Measurements from ENCODE around the gene GPSM1. TPM values are rescaled to one million over a fixed set of nuclear protein-coding genes. Genes with fewer than 3 reads are reported as not detected.

Gene GPSM1
- total and polyA plus RNA-seq, 7 donors, result 0.34 to 2.3 (median 1.3) TPM

DNA sequence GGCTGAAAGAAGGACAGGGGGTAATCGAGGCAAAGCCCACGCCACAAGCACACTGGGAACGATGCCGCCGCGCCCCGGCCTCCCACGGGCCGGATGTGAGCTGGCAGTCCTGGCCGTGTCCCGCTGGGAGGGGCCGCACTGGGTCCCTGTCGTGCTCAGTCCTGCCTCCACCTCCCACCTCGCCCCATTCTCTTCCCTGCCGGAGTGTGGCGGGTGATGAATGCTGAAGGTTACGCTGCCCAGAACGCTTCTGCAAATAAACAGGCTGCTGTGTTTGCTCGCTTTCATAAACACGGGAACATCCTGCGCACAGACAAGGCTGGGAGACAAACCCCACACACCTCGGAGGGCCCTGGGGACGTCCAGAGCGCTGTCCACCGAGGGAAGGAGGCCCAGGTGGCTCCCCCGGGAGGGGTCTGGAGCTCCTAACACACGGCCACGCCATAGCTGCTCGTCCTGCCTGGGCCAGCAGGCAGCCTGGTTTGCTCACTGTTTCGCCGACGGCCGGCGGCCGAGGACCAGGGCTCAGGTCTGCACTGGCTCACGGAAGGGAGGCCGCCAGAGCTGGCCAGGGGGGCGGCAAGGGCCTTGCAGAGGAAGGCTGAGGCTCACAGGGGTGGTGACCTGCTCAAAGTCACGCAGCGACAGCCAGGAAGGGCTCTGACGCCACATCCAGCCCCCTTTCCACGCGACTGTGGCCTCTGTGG is 33.9 kb downstream of the GPSM1 start:
- Histone ChIP-seq H3K27me3 (ENCODE audit: insufficient read depth in 3 of 3, low read length in 2 of 3) (no peaks in the 10 kb centered on the region), H3K27ac (no peak overlapping the region), H3K4me3 (no peak overlapping the region), H3K36me3 (ENCODE audit: insufficient read depth in 1 of 2, low read depth in 1 of 2) (peaks cover 0 to 6% of the 10 kb centered on the region in 2 donors), H3K4me1 (peaks cover 12% of the 10 kb centered on the region), H3K9me3 (no peaks in the 10 kb centered on the region)
- TF ChIP-seq CTCF (IDR thresholded peaks at IDR 0.05), result no peak
- 80 to 86% (median 84%) methylated on average over 42 to 43 of the region's 43 CpGs for WGBS, 3 donors
- DNase-seq, result no peak
- intact Hi-C loops (cut with DNase I), result no loop called here
- no peak for ATAC-seq

GRCh38 chr9:136361754-136362449 is 34.6 kb downstream of the GPSM1 start:
- ATAC-seq (no peak), DNase-seq (no peak)
- Histone ChIP-seq H3K9me3 (no peaks in the 10 kb centered on the region), H3K4me3 (no peak overlapping the region), H3K36me3 (ENCODE audit: insufficient read depth in 1 of 2, low read depth in 1 of 2) (peaks cover 0 to 6% of the 10 kb centered on the region in 2 donors), H3K27ac (no peak overlapping the region), H3K27me3 (ENCODE audit: insufficient read depth in 3 of 3, low read length in 2 of 3) (no peaks in the 10 kb centered on the region), H3K4me1 (peaks cover 12% of the 10 kb centered on the region)
- intact Hi-C loops (cut with DNase I), result no loop called here
- TF ChIP-seq CTCF (IDR thresholded peaks at IDR 0.05), result no peak
- WGBS, 3 donors, result 81 to 84% (median 84%) methylated on average over 26 of the region's 26 CpGs

DNA sequence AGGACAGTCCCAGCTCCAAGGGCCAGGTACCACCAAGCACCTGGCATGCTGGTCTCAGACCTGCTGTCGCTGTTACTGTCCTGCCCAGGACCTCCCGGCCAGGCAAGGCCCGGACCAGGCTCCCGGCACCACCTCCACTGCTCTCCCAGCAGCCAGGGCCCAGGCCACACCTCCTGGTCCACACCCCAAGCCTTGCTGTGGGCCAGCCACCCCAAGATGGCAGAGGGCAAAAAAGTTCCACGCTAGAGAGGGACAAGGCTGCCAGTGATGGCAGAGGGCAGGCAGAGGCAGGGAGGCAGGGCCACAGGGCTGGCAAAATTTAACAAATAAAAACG is 35.1 kb downstream of the GPSM1 start:
- WGBS, 3 donors, result 81 to 94% (median 89%) methylated on average over 6 of the region's 6 CpGs
- Histone ChIP-seq H3K36me3 (ENCODE audit: insufficient read depth in 1 of 2, low read depth in 1 of 2) (peaks cover 0 to 6% of the 10 kb centered on the region in 2 donors), H3K27ac (peak overlapping the region; percentile 23), H3K27me3 (ENCODE audit: insufficient read depth in 3 of 3, low read length in 2 of 3) (no peaks in the 10 kb centered on the region), H3K9me3 (no peaks in the 10 kb centered on the region), H3K4me3 (no peak overlapping the region), H3K4me1 (peaks cover 12% of the 10 kb centered on the region)
- DNase-seq, result no peak
- TF ChIP-seq CTCF (IDR thresholded peaks at IDR 0.05), result no peak
- ATAC-seq, result no peak
- intact Hi-C loops (cut with DNase I), result no loop called here

DNA sequence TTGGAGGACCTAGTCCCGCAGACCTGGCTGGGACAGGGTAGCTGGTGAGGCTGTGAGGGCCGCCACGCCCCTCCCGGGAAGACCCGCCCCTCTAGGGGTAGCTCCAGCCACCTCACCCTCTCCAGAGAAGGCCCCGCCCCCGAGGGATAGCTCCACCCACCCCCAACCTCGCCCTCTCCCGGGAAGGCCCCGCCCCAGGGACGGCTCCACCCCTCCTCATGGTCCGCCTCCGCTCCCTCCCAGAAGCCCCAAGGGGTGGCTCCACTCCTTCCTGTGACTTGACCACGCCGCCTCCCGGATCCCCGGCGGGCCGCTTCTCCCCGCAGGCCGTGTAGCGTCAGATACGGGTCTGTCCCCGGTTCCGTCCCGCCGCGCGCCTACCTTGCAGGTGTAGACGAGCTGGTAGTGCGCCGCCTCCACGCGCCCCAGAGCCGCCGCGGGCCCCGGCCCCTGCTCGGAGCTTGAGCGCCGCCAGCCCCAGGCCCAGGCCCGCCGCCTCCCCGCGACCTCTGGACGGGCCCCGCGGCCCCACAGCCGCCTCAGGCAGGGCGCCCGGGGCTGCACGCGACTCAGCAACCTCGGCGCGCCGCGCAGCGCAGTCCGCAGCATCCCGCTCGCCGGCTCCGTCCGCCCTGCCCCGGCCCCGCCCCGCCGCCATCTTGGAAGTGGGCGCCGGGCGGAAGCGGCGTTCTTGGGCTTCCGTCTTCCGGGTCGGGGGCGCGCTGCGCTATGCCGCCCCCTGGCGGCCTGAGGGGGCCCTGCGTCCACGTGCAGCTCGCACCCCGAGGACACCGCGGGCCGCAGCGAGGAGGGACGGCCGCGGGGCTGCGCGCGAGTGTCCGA is 36.0 kb downstream of the GPSM1 start, which contains the start of gene DNLZ:
Gene DNLZ, minus strand, starts transcription at position 639 of the 843 bp plus-strand sequence. Its CDS starts 30 bp downstream, at position 609.
- Histone ChIP-seq H3K9me3 (no peaks in the 10 kb centered on the region), H3K27me3 (ENCODE audit: insufficient read depth in 3 of 3, low read length in 2 of 3) (peaks cover 0 to 4% (median 0%) of the 10 kb centered on the region in 3 donors), H3K4me3 (peak within 1 kb of the TSS; percentile 93), H3K4me1 (peaks cover 12% of the 10 kb centered on the region), H3K27ac (peak within 1 kb of the TSS; percentile 98), H3K36me3 (ENCODE audit: insufficient read depth in 1 of 2, low read depth in 1 of 2) (peaks cover 0 to 6% of the 10 kb centered on the region in 2 donors)
- WGBS, 3 donors, result 1% methylated on average over 53 to 97 of the region's 97 CpGs
- TF ChIP-seq CTCF (IDR thresholded peaks at IDR 0.05), result peak; percentile 98
- DNase-seq (peak; percentile 98 to 99), ATAC-seq (peak; percentile 93 to 95 (median 94))
- intact Hi-C loops (cut with DNase I), result no loop called here
